H1 (cell line): Measurements from ENCODE around the gene PLD5. TPM values are rescaled to one million over a fixed set of nuclear protein-coding genes. Genes with fewer than 3 reads are reported as not detected.

Source experiments
- CTCF ChIA-PET: fragments of 300-600 bp; sonication (Branson Sonifier 250); formaldehyde crosslinking; loops from one replicate; lab custom pipeline; 2021; ENCODE audit not compliant: partially characterized antibody; lab: Charles Lee
- POLR2A ChIA-PET: fragments of 300-600 bp; sonication (Branson Sonifier 250); formaldehyde crosslinking; loops from one replicate; lab custom pipeline; 2021; ENCODE audit warnings: inconsistent platforms; ENCODE audit not compliant: partially characterized antibody; lab: Charles Lee
- DNase-seq, 2 experiments: peaks; one replicate each; pipeline versions ENCODE4 v3.0.0 to v3.0.0-alpha.2; 2010 to 2022; ENCODE audit warnings: low spot score in 2 of 2, low read depth in 1 of 2, mixed read lengths in 1 of 2
- FAIRE-seq: peaks from 2 replicates; lab custom pipeline; 2011; peaks lifted over from hg19 to GRCh38; lab: Jason Lieb, UNC
- H2AFZ ChIP-seq: 2 replicates; pipeline ENCODE4 v1.8.1; 2012; ENCODE audit warnings: low read length, inconsistent platforms
- H2AK5ac ChIP-seq: 2 replicates; pipeline ENCODE4 v1.6.1; 2013; ENCODE audit warnings: low read depth, low read length
- H2BK120ac ChIP-seq: replicated peaks from 2 replicates; pipeline ENCODE3; 2013; ENCODE audit warnings: low read depth, low read length, inconsistent platforms
- H2BK12ac ChIP-seq: 2 replicates; pipeline ENCODE4 v1.6.1; 2013; ENCODE audit warnings: low read depth, low read length
- H2BK15ac ChIP-seq: 2 replicates; pipeline ENCODE4 v1.6.1; 2013; ENCODE audit warnings: low read length
- H2BK20ac ChIP-seq: 2 replicates; pipeline ENCODE4 v1.6.1; 2013; ENCODE audit warnings: low read length
- H2BK5ac ChIP-seq: 2 replicates; pipeline ENCODE4 v1.6.1; 2013; ENCODE audit warnings: low read depth, low read length
- H3K14ac ChIP-seq: 2 replicates; pipeline ENCODE4 v1.6.1; 2013; ENCODE audit warnings: inconsistent platforms; ENCODE audit not compliant: insufficient read length
- H3K18ac ChIP-seq: 2 replicates; pipeline ENCODE4 v1.6.1; 2013; ENCODE audit warnings: low read length; ENCODE audit errors: extremely low read depth
- H3K23ac ChIP-seq: 2 replicates; pipeline ENCODE4 v1.6.1; 2013; ENCODE audit warnings: inconsistent platforms; ENCODE audit not compliant: insufficient read length
- H3K23me2 ChIP-seq: 2 replicates; pipeline ENCODE4 v1.6.1; 2013; ENCODE audit warnings: low read depth, low read length
- H3K27ac ChIP-seq: 2 replicates; pipeline ENCODE4 v1.6.1; 2011; ENCODE audit warnings: low read depth, low read length, inconsistent platforms
- H3K27me3 ChIP-seq, 4 experiments: replicated peaks in 1 of 4; 1 replicate in 1 of 4; 2 replicates in 3 of 4; pipeline versions ENCODE4 v1.6.1 to v1.8.1; 2011 to 2013; ENCODE audit warnings: low read length in 3 of 4, mild to moderate bottlenecking in 3 of 4, inconsistent platforms in 2 of 4, mixed read lengths in 2 of 4, moderate library complexity in 1 of 4; ENCODE audit not compliant: control insufficient read depth in 3 of 4, insufficient read depth in 3 of 4; ENCODE audit errors: extremely low read depth in 1 of 4
- H3K36me3 ChIP-seq, 4 experiments: 2 replicates each; pipeline versions ENCODE4 v1.6.1 to v1.8.1; 2011 to 2013; ENCODE audit warnings: mild to moderate bottlenecking in 4 of 4, low read length in 3 of 4, moderate library complexity in 2 of 4, control low read depth in 1 of 4, inconsistent platforms in 1 of 4; ENCODE audit not compliant: insufficient read depth in 4 of 4, control insufficient read depth in 2 of 4
- H3K4ac ChIP-seq: replicated peaks from 2 replicates; pipeline ENCODE3; 2013; ENCODE audit warnings: low read length, low read depth, mixed read lengths, inconsistent platforms; ENCODE audit not compliant: insufficient read length
- H3K4me1 ChIP-seq, 4 experiments: replicated peaks in 1 of 4; 1 replicate in 1 of 4; 2 replicates in 3 of 4; pipeline versions ENCODE4 v1.6.1 to v1.8.1; 2011 to 2013; ENCODE audit warnings: low read length in 3 of 4, inconsistent platforms in 2 of 4, mixed read lengths in 1 of 4; ENCODE audit not compliant: insufficient read depth in 4 of 4, control insufficient read depth in 3 of 4
- H3K4me2 ChIP-seq, 2 experiments: 2 replicates each; pipeline versions ENCODE4 v1.6.1 to v1.8.1; 2011 to 2013; ENCODE audit warnings: low read depth in 2 of 2, low read length in 2 of 2, control low read depth in 1 of 2, inconsistent platforms in 1 of 2, mild to moderate bottlenecking in 1 of 2; ENCODE audit not compliant: insufficient read depth in 1 of 2
- H3K4me3 ChIP-seq, 4 experiments: fragments of 200-600, 300-600 bp in 1 of 4; sonication (generic), shearing (Covaris generic), sonication (Bioruptor Twin) in 1 of 4; 2 replicates each; pipeline versions ENCODE4 v1.5.1 to v1.8.1; 2011 to 2016; ENCODE audit warnings: low read length in 4 of 4, low read depth in 3 of 4, control low read depth in 2 of 4, inconsistent platforms in 2 of 4, mild to moderate bottlenecking in 2 of 4, mixed read lengths in 1 of 4, moderate library complexity in 1 of 4; ENCODE audit not compliant: insufficient read depth in 2 of 4; ENCODE audit errors: extremely low read depth in 1 of 4
- H3K56ac ChIP-seq: replicated peaks from 2 replicates; pipeline ENCODE3; 2013; ENCODE audit warnings: low read depth, mild to moderate bottlenecking, mixed read lengths, low read length, inconsistent platforms; ENCODE audit not compliant: insufficient read length
- H3K79me1 ChIP-seq: 2 replicates; pipeline ENCODE4 v1.6.1; 2013; ENCODE audit warnings: low read depth, low read length, control low read depth
- H3K79me2 ChIP-seq, 2 experiments: 2 replicates each; pipeline versions ENCODE4 v1.6.1 to v1.8.1; 2012 to 2013; ENCODE audit warnings: low read length in 2 of 2, mild to moderate bottlenecking in 2 of 2, inconsistent platforms in 1 of 2; ENCODE audit not compliant: insufficient read depth in 2 of 2, control insufficient read depth in 1 of 2
- H3K9ac ChIP-seq, 4 experiments: replicated peaks in 1 of 4; 1 replicate in 1 of 4; 2 replicates in 3 of 4; pipeline versions ENCODE4 v1.6.1 to v1.8.1; 2011 to 2013; ENCODE audit warnings: low read depth in 3 of 4, low read length in 3 of 4, control low read depth in 2 of 4, mild to moderate bottlenecking in 2 of 4, moderate library complexity in 2 of 4, inconsistent platforms in 1 of 4; ENCODE audit errors: extremely low read depth in 1 of 4
- H3K9me3 ChIP-seq, 2 experiments: 2 replicates each; pipeline versions ENCODE4 v1.6.1 to v1.8.1; 2012 to 2013; ENCODE audit warnings: mild to moderate bottlenecking in 2 of 2, moderate library complexity in 2 of 2, control low read depth in 1 of 2, inconsistent platforms in 1 of 2, low read depth in 1 of 2, low read length in 1 of 2, mixed read lengths in 1 of 2; ENCODE audit not compliant: insufficient read depth in 2 of 2
- H4K20me1 ChIP-seq, 2 experiments: replicated peaks in 1 of 2; 2 replicates each; pipeline versions ENCODE3 to v1.8.1; 2011 to 2013; ENCODE audit warnings: inconsistent platforms in 2 of 2, low read length in 2 of 2, mild to moderate bottlenecking in 1 of 2; ENCODE audit not compliant: insufficient read depth in 2 of 2, control insufficient read depth in 1 of 2
- H4K5ac ChIP-seq: 2 replicates; pipeline ENCODE4 v1.6.1; 2013; ENCODE audit warnings: low read length, low read depth, mixed read lengths, inconsistent platforms; ENCODE audit not compliant: insufficient read length
- H4K8ac ChIP-seq: 2 replicates; pipeline ENCODE4 v1.8.0; 2013; ENCODE audit warnings: mild to moderate bottlenecking, moderate library complexity, low read length, inconsistent platforms; ENCODE audit not compliant: insufficient read depth; ENCODE audit errors: extremely low read depth
- H4K91ac ChIP-seq: replicated peaks from 2 replicates; pipeline ENCODE3; 2013; ENCODE audit warnings: low read length, mixed read lengths, inconsistent platforms; ENCODE audit not compliant: insufficient read length
- ASH2L ChIP-seq: fragments of 200-600, 300-600 bp; sonication (generic); IDR thresholded peaks from one replicate; pipeline ENCODE4 v1.7.1; 2017; ENCODE audit warnings: low read length
- BACH1 ChIP-seq: IDR thresholded peaks from 2 replicates; pipeline ENCODE4 v1.6.1; 2012; ENCODE audit warnings: low read length, improper control_type of control experiment
- BRCA1 ChIP-seq: IDR thresholded peaks from 2 replicates; pipeline ENCODE4 v1.6.1; 2012; ENCODE audit warnings: low read depth, low read length, improper control_type of control experiment
- CEBPB ChIP-seq: IDR thresholded peaks from 2 replicates; pipeline ENCODE4 v1.6.1; 2012; ENCODE audit warnings: low read depth, low read length
- TEAD4 ChIP-seq: IDR thresholded peaks from 2 replicates; pipeline ENCODE4 v1.6.1; 2012; ENCODE audit warnings: low read depth, low read length, inconsistent platforms, mixed read lengths
- YY1 ChIP-seq: IDR thresholded peaks from 2 replicates; pipeline ENCODE4 v1.6.1; 2011; ENCODE audit warnings: low read depth, mild to moderate bottlenecking, low read length
- WGBS, 2 experiments: shearing (Covaris generic) in 1 of 2; methylation state at CpG; one replicate each; pipeline versions ENCODE4 v1.1.6 to v1.1.7; 2013 to 2015; ENCODE audit warnings: low lambda C conversion rate in 2 of 2, mixed read lengths in 2 of 2, inconsistent platforms in 1 of 2, low coverage in 1 of 2, missing lambda C conversion rate in 1 of 2; ENCODE audit not compliant: insufficient replicate concordance in 2 of 2, insufficient coverage in 1 of 2, insufficient read length in 1 of 2; ENCODE audit errors: extremely low coverage in 1 of 2, missing lambda C conversion rate in 1 of 2; 5-methylcytosine and 5-hydroxymethylcytosine counted together
- polyA plus RNA-seq, 7 experiments: library from polyadenylated mRNA; depleted of rRNA in 3 of 7; stranded (reverse) in 5 of 7; unstranded in 2 of 7; fragments of >200 nt in 5 of 7; fragments of 200-250 nt in 2 of 7; gene quantifications; 1 replicate in 5 of 7; 2 replicates in 1 of 7; 4 replicates in 1 of 7; pipeline versions ENCODE4 v1.2.1 to v1.2.3, GENCODE V29; 2011 to 2013; ENCODE audit warnings: missing spikeins in 2 of 7, mixed read lengths in 2 of 7
- total RNA-seq: library from RNA; stranded (reverse); fragmentation: NEBNext Ultra II Directional; extraction: Animal tissue kit (Norgen Biotek cat#: 25700); gene quantifications from 2 replicates; pipeline ENCODE4 v1.2.1, GENCODE V29; 2021
- TF ChIP-seq, protein P1 (sequence below), 3 experiments: IDR thresholded peaks; 1 replicate in 2 of 3; 2 replicates in 1 of 3; pipeline versions ENCODE4 v1.5.1 to v1.6.1; 2011; ENCODE audit warnings: low read length in 3 of 3, mild to moderate bottlenecking in 3 of 3, inconsistent platforms in 2 of 3, low read depth in 1 of 3, moderate library complexity in 1 of 3; ENCODE audit not compliant: insufficient read depth in 1 of 3; ENCODE audit errors: control extremely low read depth in 1 of 3

The PLD5 gene
- total and polyA plus RNA-seq, 2 of the 8 experiments (the other 6 are each of a cell fraction or from before 2014, with no cell fraction given), result 0.86 to 8.5 TPM

DNA sequence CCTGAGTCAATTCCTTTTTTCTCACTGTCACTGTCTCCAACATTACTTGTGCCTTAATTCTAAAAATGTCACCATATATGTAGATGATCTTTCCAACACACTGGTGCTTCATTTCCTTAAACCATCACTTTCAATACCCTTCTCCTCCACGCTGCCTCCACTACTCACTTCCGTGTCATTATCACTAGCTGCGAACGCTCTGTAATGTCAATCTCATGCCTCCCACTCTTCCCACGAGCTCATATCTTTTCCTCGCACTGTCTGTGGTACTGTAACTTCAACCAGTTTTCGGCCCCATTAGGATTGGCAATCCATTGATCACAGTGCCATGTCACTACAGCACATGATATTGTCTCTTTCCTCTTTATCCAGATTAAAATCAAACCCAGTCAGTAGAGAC lies 61.6 kb downstream of the PLD5 start:
- Histone ChIP-seq H4K91ac (no peak overlapping the region), H3K27me3 (no peaks in the 10 kb centered on the region), H2BK120ac (no peak overlapping the region), H2BK5ac (no peak overlapping the region), H3K14ac (no peak overlapping the region), H3K4ac (peak overlapping the region; percentile 45), H4K5ac (no peak overlapping the region), H2BK12ac (no peak overlapping the region), H3K79me2 (0 out of 4 replicates have a peak, but pooled peaks cover 0 to 2% of the 10 kb centered on the region in 2 experiments), H3K4me3 (no peak overlapping the region), H3K27ac (no peak overlapping the region), H3K36me3 (no peaks in the 10 kb centered on the region), H3K18ac (no peak overlapping the region), H3K79me1 (no peaks in the 10 kb centered on the region; the same call in 1 of the 2 replicates), H3K23ac (no peak overlapping the region), H4K8ac (no peak overlapping the region), H4K20me1 (no peaks in the 10 kb centered on the region), H2AK5ac (no peak overlapping the region), H2BK15ac (no peak overlapping the region), H2AFZ (no peak overlapping the region), H3K56ac (no peak overlapping the region), H3K9ac (no peak overlapping the region), H3K4me2 (no peak overlapping the region), H3K23me2 (no peaks in the 10 kb centered on the region; the same call in 1 of the 2 replicates), H3K9me3 (no peaks in the 10 kb centered on the region), H2BK20ac (no peak overlapping the region), H3K4me1 (no peaks in the 10 kb centered on the region)
- POLR2A ChIA-PET, result no interaction called here
- no peak for TF ChIP-seq BACH1
- no peak for TF ChIP-seq YY1
- TF ChIP-seq, protein P1, sequence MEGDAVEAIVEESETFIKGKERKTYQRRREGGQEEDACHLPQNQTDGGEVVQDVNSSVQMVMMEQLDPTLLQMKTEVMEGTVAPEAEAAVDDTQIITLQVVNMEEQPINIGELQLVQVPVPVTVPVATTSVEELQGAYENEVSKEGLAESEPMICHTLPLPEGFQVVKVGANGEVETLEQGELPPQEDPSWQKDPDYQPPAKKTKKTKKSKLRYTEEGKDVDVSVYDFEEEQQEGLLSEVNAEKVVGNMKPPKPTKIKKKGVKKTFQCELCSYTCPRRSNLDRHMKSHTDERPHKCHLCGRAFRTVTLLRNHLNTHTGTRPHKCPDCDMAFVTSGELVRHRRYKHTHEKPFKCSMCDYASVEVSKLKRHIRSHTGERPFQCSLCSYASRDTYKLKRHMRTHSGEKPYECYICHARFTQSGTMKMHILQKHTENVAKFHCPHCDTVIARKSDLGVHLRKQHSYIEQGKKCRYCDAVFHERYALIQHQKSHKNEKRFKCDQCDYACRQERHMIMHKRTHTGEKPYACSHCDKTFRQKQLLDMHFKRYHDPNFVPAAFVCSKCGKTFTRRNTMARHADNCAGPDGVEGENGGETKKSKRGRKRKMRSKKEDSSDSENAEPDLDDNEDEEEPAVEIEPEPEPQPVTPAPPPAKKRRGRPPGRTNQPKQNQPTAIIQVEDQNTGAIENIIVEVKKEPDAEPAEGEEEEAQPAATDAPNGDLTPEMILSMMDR (IDR thresholded peaks at IDR 0.05; ENCODE audit: control extremely low read depth in 1 of 3, insufficient read depth in 1 of 3, low read depth in 1 of 3, low read length in 3 of 3), result no peak
- TF ChIP-seq CEBPB, result no peak
- no peak for TF ChIP-seq BRCA1
- no peak for TF ChIP-seq ASH2L
- no peak for TF ChIP-seq TEAD4
- WGBS, 2 experiments, result 90% methylated on average over 7 of the region's 7 CpGs; no CpG with 5 or more reads in 1 of the 2 experiments
- DNase-seq (no peak), FAIRE-seq (no peak)
- CTCF ChIA-PET, result interaction anchor here (0.7 kb wide), 1 partner anchor 9 kb away, joined by 5 read pairs; no protein-coding TSS in a partner anchor
